ENCODE results near the gene DDA1.
"Not testable (repeated sequence)": the region's sequence is repeated elsewhere in the genome, so short reads cannot be mapped to it uniquely, and the experiment has no call there.

Gene DDA1

DNA sequence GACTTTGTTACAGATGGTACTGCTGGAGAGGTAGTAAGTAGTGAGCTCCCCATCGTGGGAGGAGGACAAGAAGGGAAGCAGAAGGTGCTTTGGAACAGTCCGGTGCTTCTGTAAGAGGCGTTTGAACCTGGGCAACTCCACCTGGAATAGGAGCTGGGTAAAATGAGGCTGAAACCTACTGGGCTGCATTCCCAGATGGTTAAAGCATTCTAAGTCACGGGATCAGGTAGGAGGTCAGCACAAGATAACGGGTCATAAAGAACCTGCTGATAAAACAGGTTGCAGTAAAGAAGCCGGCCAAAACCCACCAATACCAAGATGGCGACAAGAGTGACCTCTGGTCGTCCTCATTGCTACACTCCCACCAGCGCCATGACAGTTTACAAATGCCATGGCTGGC lies 22.6 kb upstream of the DDA1 start:
- no peak for DNase-seq (ENCODE audit: low read depth, low spot score)

DNA sequence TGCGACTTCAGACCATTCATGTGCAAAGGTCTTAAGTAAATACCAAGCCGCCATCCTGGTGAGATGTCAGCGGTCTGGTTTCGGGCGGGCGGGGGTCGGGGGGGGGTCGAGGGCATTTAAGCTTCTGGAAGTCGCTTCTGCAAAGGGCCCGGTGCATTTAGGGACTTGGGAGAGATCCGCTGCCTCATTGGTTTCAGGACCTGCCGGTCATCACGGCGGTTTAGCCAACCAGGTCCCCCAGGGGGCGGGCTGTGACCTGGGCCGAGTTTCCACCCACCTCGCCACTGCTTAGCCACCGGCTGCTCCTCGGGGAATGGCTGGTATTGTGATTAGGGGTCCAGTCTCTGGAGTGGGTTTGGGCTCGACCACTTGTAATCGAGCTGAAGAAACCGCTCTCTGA lies 19.9 kb upstream of the DDA1 start:
- no peak for DNase-seq (ENCODE audit: low read depth, low spot score)

GRCh38 chr19:17292301-17293074 lies 16.9 kb upstream of the DDA1 start:
- peak; percentile 70 for DNase-seq (ENCODE audit: low read depth, low spot score)

- DNase-seq (ENCODE audit: low read depth, low spot score), result no peak
Measured at GRCh38 chr19:17293605-17294004, 15.8 kb upstream of the DDA1 start.

- DNase-seq (ENCODE audit: low read depth, low spot score), result no peak
Measured at GRCh38 chr19:17294051-17294891, 15.1 kb upstream of the DDA1 start.

- not testable (repeated sequence) for DNase-seq (ENCODE audit: low read depth, low spot score)
Measured at GRCh38 chr19:17295551-17295950, 13.8 kb upstream of the DDA1 start.

DNA sequence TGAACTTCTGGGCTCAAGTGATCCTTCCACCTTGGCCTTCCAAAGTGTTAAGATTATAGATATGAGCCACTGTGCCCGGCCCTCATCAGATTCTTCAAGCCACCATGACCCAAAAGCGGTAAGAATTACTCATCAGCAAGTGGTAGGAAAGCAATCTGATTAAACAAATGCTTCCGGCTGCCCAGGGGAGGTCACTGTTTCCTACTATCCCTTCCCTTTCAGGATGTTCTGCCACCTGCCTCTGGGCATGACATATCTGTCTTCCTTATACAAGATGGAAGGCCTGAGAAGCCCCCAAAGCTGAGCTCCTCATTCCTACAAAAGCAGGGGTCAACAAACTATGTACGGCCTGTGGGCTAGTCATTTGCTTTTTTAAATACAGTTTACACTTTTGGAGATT lies 13.1 kb upstream of the DDA1 start:
- no peak for DNase-seq (ENCODE audit: low read depth, low spot score)

- no peak for DNase-seq (ENCODE audit: low read depth, low spot score)
Measured at GRCh38 chr19:17296976-17297375, 12.4 kb upstream of the DDA1 start.

DNA sequence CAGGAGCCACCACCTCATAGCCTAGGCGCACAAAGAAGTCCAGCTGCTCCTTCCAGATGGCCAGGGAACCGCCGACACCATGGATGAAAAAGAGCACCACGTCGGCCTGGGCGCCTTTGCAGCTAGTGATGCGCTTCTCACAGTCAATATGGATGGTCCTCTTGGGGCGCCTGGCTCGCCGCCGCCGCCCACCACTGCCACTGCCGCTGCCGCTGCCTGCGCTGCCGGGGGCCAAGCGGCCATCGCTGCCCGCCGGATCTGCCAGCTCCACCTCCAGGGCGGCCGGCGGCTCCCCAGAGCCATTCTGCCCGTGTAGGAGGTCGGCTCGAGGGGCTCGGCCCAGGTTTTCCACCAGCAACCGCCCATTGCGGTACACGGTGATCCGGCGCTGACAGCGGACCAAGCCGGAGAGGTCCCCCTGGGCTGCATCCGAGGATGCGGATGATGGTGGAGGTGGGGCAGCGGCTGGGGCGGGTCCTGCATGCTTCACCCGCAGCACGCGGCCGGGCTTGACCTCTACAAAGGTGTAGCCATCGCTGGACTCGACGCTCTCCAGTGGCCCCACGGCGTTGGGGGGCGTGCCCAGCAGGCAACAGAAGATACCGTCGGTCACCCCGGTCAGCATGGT lies 8.3 kb upstream of the DDA1 start:
- DNase-seq (ENCODE audit: low read depth, low spot score), result no peak

DNA sequence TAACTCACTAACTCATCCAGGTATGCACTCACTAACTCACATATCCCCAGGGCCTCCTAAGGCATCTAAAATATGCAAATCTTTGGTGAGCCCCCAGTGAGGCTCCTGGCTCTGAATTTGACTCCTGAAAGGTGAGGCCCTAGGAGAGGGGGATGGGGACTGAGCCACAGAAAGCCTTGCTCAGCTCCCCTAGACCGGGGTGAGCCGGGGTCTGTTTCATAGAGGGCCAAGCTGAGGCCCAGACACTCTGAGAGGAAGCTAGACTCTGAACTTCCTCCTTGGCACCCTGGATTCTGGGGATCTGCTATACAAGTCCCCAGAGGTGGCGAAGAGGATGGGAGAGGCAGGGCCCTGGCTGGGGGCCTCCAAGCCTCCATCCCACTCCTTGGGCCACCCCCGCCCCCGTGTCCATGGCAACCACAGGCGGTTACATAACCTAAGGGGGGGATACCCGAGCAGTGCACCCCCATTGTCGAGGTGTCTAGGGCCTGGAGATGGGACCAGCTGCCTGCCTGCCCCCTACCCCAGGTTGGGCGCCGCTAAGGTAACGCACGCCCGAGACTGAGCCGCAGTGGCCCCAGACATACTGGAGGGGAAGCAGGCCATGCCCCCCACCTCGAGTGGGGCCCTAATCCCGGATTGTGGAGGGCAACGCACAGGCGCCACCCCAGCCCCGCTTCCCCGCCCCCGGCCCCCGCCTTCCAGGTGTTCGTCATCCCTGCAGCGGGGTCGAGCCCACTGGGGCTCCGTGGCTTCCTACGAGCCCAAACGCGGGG lies 6.8 kb upstream of the DDA1 start:
- DNase-seq (ENCODE audit: low read depth, low spot score), result no peak

DNA sequence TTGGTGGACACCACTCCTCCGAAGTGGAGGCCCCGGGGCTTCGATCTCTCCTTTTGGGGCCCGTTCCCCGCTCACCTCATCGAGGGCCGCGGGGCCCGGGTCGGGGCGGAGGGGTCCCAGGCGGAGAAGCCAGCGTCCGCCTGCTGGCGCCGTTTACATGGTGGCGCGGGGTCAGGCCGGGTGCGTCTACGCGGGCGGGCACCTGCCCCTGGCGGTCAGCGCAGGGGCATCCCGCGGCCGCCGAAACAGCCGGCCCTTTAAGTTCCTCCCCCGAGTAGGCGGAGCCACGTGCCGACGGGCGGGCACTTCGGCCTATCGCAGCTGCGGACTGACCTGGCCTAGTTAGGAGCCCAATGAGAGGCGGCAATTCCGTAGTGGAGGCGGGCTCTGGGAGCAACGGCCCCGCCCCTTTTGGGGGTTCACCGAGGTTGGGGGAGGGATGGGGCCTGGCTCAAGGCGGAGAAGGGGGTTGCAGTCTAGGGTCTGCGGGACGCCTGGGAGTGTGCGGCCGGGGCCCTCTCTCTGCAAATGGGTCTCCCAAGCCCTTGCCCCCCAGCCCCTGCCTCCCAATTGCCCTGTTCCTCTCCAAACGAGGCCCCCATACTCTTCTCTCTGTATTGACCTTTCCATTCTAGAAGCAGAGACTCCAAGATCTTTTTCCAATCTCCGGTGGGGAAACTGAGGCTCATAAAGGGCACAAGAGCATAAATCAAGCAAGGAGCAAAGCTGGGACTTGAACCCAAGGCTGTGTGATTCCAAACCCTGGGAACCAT lies 6.0 kb upstream of the DDA1 start, which contains the start of gene ABHD8:
Gene ABHD8 (minus strand): TSS at position 259 of the 773 bp plus-strand sequence. CDS start 1,809 bp downstream, outside the sequence.
- peak; percentile 87 for DNase-seq (ENCODE audit: low read depth, low spot score)

DNA sequence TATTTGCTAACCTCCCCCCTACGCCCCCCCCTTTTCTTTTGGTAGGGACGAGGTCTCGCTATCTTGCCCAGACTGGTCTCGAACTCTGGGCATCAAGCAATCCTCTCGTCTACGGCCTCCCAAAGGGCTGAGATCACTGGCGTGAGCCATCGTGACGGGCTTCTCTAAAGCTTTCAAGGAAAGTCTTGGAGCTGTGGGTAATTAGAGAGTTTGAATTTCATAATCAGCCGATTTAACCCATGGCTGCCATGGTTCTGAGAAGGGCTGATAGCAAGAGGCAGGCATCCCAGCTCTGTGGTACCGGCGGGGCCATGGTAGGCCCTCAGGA lies 5.5 kb upstream of the DDA1 start:
- no peak for DNase-seq (ENCODE audit: low read depth, low spot score)

- DNase-seq (ENCODE audit: low read depth, low spot score), result no peak
Measured at GRCh38 chr19:17304386-17305215, 4.8 kb upstream of the DDA1 start.

DNA sequence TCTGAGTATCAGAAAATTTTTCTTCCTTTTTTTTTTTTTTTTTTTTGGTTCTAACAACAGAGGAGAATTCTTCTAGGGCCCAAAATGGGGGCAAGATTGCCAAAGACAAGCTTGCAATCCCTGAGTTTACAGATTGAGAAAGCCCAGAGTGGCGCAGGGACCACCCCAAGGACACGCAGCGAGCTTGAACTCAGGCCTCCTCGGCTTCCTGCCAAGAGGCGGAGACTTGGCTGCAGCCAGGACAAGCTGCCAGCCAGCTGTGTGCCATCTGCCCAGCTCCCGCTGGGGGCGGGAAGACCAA lies 4.2 kb upstream of the DDA1 start:
- no peak for DNase-seq (ENCODE audit: low read depth, low spot score)

- peak; percentile 97 for DNase-seq (ENCODE audit: low read depth, low spot score)
Measured at GRCh38 chr19:17305517-17306284, 3.7 kb upstream of the DDA1 start, which contains the start of gene MRPL34. MRPL34 (plus strand) TSS chr19:17305872; CDS start chr19:17305893, 21 bp downstream.

- no peak for DNase-seq (ENCODE audit: low read depth, low spot score)
Measured at GRCh38 chr19:17306285-17306714, 3.1 kb upstream of the DDA1 start.

DNA sequence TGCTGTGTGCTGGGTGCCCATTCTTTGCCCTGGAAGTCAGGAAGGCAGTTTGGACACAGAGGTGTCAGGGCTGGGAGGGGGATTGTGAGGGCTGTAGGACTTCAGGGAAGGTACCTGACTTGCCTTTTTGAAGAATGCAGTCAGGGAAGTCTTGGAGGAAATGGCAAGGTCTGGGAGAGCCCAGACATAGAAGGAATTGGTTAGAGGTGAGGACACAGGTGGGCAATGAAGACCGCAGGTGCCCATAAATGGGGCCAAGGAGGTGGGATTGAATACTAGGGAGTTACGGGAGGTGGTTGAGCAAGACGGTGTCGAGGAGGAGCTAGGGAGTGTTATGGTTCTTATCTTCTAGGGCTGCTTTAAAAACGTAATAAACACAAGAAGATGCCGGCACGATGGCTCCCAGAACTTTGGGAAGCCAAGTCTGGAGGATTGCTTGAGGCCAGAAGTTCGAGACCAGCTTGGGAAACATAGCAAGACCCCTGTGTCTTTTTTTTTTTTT lies 1.4 kb upstream of the DDA1 start:
- no peak for DNase-seq (ENCODE audit: low read depth, low spot score)

- no peak for DNase-seq (ENCODE audit: low read depth, low spot score)
Measured at GRCh38 chr19:17309965-17310461, 650 bp downstream of the DDA1 start.

Measured in smooth muscle cell of the brain vasculature (primary cell).